ENCODE data around the gene PARD3B.

The PARD3B gene

GRCh38 chr2:205321231-205321630 lies 776.0 kb downstream of the PARD3B start:
- no peak for TF ChIP-seq CTCF (IDR thresholded peaks at IDR 0.05; ENCODE audit: insufficient read depth, missing control alignments)
- FAIRE-seq (no peak), DNase-seq (ENCODE audit: insufficient read length, low spot score) (no peak)

GRCh38 chr2:205323929-205324328 lies 778.7 kb downstream of the PARD3B start:
- no peak for TF ChIP-seq CTCF (IDR thresholded peaks at IDR 0.05; ENCODE audit: insufficient read depth, missing control alignments)
- FAIRE-seq (no peak), DNase-seq (ENCODE audit: insufficient read length, low spot score) (no peak)

GRCh38 chr2:205324355-205324754 lies 779.1 kb downstream of the PARD3B start:
- FAIRE-seq (no peak), DNase-seq (ENCODE audit: insufficient read length, low spot score) (no peak)
- no peak for TF ChIP-seq CTCF (IDR thresholded peaks at IDR 0.05; ENCODE audit: insufficient read depth, missing control alignments)

- DNase-seq (ENCODE audit: insufficient read length, low spot score) (no peak), FAIRE-seq (no peak)
- no peak for TF ChIP-seq CTCF (IDR thresholded peaks at IDR 0.05; ENCODE audit: insufficient read depth, missing control alignments)
These were observed 788.1 kb downstream of the PARD3B start for GRCh38 chr2:205333351-205333750.

- FAIRE-seq: no peak
- no peak for DNase-seq (ENCODE audit: insufficient read length, low spot score)
- no peak for TF ChIP-seq CTCF (IDR thresholded peaks at IDR 0.05; ENCODE audit: insufficient read depth, missing control alignments)
These were observed 792.0 kb downstream of the PARD3B start for GRCh38 chr2:205337274-205337673.

GRCh38 chr2:205338156-205338555 lies 792.9 kb downstream of the PARD3B start:
- DNase-seq (ENCODE audit: insufficient read length, low spot score) (no peak), FAIRE-seq (no peak)
- TF ChIP-seq CTCF (IDR thresholded peaks at IDR 0.05; ENCODE audit: insufficient read depth, missing control alignments): no peak

GRCh38 chr2:205343103-205343502 lies 797.8 kb downstream of the PARD3B start:
- no peak for FAIRE-seq

More at GRCh38 chr2:205343103-205343502, 797.8 kb downstream of the PARD3B start:
- DNase-seq (ENCODE audit: insufficient read length, low spot score): no peak
- TF ChIP-seq CTCF (IDR thresholded peaks at IDR 0.05; ENCODE audit: insufficient read depth, missing control alignments): no peak

Measured in D721Med (cell line).